GM10248 (cell line): ENCODE results near the gene WNT2.

ENCODE experiments used
- CTCF ChIA-PET: fragments of 300-600 bp; sonication (Branson Sonifier 250); formaldehyde crosslinking; extraction: SDS; loops from one replicate; lab custom pipeline; 2021; ENCODE audit warnings: antibody characterized with exemption; lab: Yijun Ruan, JAX
- POLR2A ChIA-PET: fragments of 350-650 bp; sonication (Branson Sonifier 250); formaldehyde crosslinking; extraction: SDS; loops from one replicate; lab custom pipeline; 2020; ENCODE audit warnings: antibody characterized with exemption; lab: Yijun Ruan, JAX
- DNase-seq: peaks from one replicate; pipeline ENCODE4 v3.0.0; 2012; ENCODE audit errors: extremely low spot score
- TF ChIP-seq, protein P1 (sequence below): IDR thresholded peaks from 2 replicates; pipeline ENCODE4 v1.5.1; 2012; ENCODE audit warnings: mild to moderate bottlenecking, low read depth; ENCODE audit errors: extremely low read depth, missing control alignments, control extremely low read depth

The WNT2 gene

DNA sequence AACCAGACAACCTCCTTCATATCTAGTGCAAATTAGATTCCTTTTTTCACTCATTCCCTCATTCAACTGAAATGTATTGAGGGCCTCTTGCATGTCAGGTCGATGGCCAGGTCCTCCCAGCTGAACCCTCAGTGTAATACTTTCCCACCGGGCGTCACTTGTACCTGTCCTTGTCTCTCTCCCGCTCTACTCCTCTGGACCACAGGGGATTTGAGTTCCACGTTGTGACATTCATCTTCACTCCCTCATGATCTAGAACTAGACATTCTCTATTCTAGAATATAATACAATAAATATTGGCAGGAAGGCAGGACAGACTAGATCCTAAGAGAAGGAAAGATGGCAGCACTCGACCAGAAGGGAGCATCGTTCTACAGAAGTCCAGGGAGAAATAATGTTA, 83.9 kb downstream of the WNT2 start:
- POLR2A ChIA-PET, result no interaction called here

GRCh38 chr7:117238472-117238871, 84.4 kb downstream of the WNT2 start:
- no peak for DNase-seq
- POLR2A ChIA-PET, result no interaction called here
- CTCF ChIA-PET, result interaction anchor here (2.0 kb wide), 1 partner anchor 8 kb away, joined by 7 read pairs; no protein-coding TSS in a partner anchor
- TF ChIP-seq, protein P1, sequence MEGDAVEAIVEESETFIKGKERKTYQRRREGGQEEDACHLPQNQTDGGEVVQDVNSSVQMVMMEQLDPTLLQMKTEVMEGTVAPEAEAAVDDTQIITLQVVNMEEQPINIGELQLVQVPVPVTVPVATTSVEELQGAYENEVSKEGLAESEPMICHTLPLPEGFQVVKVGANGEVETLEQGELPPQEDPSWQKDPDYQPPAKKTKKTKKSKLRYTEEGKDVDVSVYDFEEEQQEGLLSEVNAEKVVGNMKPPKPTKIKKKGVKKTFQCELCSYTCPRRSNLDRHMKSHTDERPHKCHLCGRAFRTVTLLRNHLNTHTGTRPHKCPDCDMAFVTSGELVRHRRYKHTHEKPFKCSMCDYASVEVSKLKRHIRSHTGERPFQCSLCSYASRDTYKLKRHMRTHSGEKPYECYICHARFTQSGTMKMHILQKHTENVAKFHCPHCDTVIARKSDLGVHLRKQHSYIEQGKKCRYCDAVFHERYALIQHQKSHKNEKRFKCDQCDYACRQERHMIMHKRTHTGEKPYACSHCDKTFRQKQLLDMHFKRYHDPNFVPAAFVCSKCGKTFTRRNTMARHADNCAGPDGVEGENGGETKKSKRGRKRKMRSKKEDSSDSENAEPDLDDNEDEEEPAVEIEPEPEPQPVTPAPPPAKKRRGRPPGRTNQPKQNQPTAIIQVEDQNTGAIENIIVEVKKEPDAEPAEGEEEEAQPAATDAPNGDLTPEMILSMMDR, result no peak

More for the DNA sequence above, 83.9 kb downstream of the WNT2 start:
- CTCF ChIA-PET, result interaction anchor here (1.1 to 2.0 kb wide), 3 partner anchors 8 to 26 kb away, joined by 3 to 7 read pairs (median 4); no protein-coding TSS in a partner anchor
- DNase-seq, result no peak
- TF ChIP-seq, protein P1, result no peak

GRCh38 chr7:117237646-117238045, 85.2 kb downstream of the WNT2 start:
- POLR2A ChIA-PET, result no interaction called here
- no peak for DNase-seq
- TF ChIP-seq, protein P1, result no peak
- CTCF ChIA-PET, result interaction anchor here (1.0 to 1.5 kb wide), 2 partner anchors 12 to 110 kb away, joined by 3 to 5 read pairs; no protein-coding TSS in a partner anchor

GRCh38 chr7:117231047-117231359, 91.9 kb downstream of the WNT2 start:
- CTCF ChIA-PET, result interaction anchor here (0.9 to 2.6 kb wide), 6 partner anchors 8 to 18 kb away, joined by 3 to 7 read pairs (median 4); no protein-coding TSS in a partner anchor
- DNase-seq, result no peak
- POLR2A ChIA-PET, result no interaction called here
- TF ChIP-seq, protein P1, result no peak

DNA sequence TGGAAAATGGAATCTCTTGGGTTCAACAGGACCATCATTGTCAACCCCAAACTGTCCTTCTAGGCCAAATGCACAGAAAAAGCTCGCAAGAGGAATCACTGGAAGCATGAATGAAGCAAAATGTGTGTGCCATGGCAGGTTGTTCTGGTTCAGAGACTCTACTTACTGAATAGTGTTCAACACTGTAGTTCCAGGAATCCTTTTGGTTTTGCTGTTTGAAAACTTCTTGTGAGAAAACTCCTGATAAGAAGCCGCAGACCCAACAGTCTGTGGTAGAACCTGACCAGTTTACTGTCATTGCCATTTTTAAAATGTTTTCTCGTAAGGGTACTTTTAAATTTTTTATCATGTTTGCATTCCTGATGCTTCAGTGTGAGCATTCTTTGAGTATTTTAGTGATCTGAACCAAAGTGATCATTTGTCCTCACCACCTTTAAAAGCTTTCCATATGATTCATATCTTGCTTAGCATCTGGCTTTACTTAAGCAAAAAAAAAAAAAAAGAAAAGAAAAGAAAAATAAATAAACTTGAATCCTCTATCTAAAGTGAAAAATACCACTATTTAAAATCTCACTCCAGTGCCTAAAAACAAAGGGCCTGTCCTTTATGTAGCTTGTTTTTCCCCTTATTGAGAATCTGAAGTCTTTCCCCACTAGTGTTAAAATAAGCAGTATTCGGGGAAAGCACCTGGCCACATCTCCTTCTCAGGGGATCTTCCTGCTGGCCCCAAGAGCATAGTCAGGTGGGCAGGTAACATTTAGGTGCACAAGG, 92.4 kb downstream of the WNT2 start:
- peak; percentile 45 for DNase-seq
- POLR2A ChIA-PET, result no interaction called here
- TF ChIP-seq, protein P1, result no peak
- CTCF ChIA-PET, result interaction anchor here (1.2 to 2.6 kb wide), 5 partner anchors 9 to 18 kb away, joined by 3 to 7 read pairs (median 6); no protein-coding TSS in a partner anchor

- TF ChIP-seq, protein P1, result no peak
- POLR2A ChIA-PET, result no interaction called here
- DNase-seq, result no peak
- CTCF ChIA-PET, result interaction anchor here (0.7 to 2.6 kb wide), 6 partner anchors 10 to 315 kb away, joined by 3 to 7 read pairs (median 3); no protein-coding TSS in a partner anchor
Measured at GRCh38 chr7:117229350-117229749, 93.5 kb downstream of the WNT2 start.
